Large intestine (tissue), 3 donors: ENCODE results near the gene KLHL29. TPM values are rescaled to one million over a fixed set of nuclear protein-coding genes. Genes with fewer than 3 reads are reported as not detected.

Source experiments
- DNase-seq, 2 donors: peaks; one replicate each; pipeline versions ENCODE4 v3.0.0 to v3.0.0-alpha.2; 2013
- H3K27ac ChIP-seq: one replicate; pipeline ENCODE4 v1.5.1; 2013; ENCODE audit warnings: low read length
- H3K27me3 ChIP-seq: 2 replicates; pipeline ENCODE4 v1.6.1; 2013; ENCODE audit warnings: low read length; ENCODE audit not compliant: control insufficient read depth, insufficient read depth
- H3K36me3 ChIP-seq: 2 replicates; pipeline ENCODE4 v1.6.1; 2013; ENCODE audit warnings: low read length; ENCODE audit not compliant: control insufficient read depth, insufficient read depth
- H3K4me1 ChIP-seq: one replicate; pipeline ENCODE4 v1.6.1; 2013; ENCODE audit warnings: low read length; ENCODE audit not compliant: control insufficient read depth, insufficient read depth
- H3K4me3 ChIP-seq: one replicate; pipeline ENCODE4 v1.5.1; 2013; ENCODE audit warnings: low read length
- H3K9me3 ChIP-seq: one replicate; pipeline ENCODE4 v1.6.1; 2013; ENCODE audit warnings: mild to moderate bottlenecking, low read depth, low read length, moderate library complexity; ENCODE audit not compliant: control insufficient read depth
- WGBS: methylation state at CpG from one replicate; pipeline ENCODE4 v1.1.5; 2013; ENCODE audit warnings: low lambda C conversion rate; ENCODE audit not compliant: insufficient coverage; 5-methylcytosine and 5-hydroxymethylcytosine counted together
- polyA plus RNA-seq: library from polyadenylated mRNA; unstranded; fragments of 120-200 nt; gene quantifications from one replicate; pipeline ENCODE4 v1.2.1, GENCODE V29; 2013

Gene KLHL29
- polyA plus RNA-seq, 1 donor: 5.9 TPM

GRCh38 chr2:23649819-23650218 is 264.8 kb downstream of the KLHL29 start:
- H3K9me3 ChIP-seq: no peaks in the 10 kb centered on the region
- WGBS: no CpG with 5 or more reads among the region's 7 CpGs
- no peaks in the 10 kb centered on the region for H3K27me3 ChIP-seq
- H3K27ac ChIP-seq: no peak overlapping the region
- H3K4me3 ChIP-seq: no peak overlapping the region
- H3K4me1 ChIP-seq: no peaks in the 10 kb centered on the region
- DNase-seq: no peak
- no peaks in the 10 kb centered on the region for H3K36me3 ChIP-seq

DNA sequence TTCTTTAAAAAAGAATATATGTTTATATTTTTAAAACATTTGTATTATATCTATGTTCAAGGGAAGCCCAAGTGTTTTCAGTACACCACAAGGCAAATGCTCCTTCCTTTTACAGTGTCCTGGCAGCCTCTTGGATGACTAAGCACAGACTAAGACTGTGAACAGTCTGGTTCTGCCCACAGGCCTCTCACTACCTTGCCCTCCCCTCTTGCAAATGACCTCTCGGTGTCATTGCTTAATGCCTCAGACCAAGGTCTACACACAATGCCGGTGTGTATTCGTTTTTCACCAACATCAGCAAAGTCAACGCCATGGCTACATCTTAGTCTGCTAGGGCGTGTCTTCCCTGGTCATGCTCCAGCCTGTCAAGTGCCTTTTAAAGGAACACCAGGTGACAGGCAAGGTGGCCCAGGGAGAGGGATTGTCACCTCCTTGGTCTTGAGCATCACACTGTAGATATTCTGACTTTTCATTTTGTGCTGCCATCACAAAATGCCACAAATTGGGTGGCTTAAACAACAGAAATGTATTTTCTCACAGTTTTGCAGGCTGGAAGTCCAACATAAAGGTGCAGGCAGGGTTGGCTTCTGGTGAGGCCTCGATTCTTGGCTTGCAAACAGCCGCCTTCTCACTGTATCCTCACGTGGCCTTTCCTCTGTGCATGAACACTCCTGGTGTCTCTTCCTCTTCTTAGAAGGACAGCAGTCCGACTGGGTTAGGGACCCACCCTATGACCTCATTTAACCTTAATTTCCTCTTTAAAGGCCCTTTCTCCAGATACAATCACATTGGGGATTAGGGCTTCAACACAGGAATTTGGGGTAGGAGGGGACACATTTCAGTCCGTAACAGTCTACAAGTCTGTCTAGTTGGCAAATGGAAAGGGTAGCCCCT is 266.5 kb downstream of the KLHL29 start:
- Histone ChIP-seq H3K27ac (no peak overlapping the region), H3K4me1 (no peaks in the 10 kb centered on the region), H3K27me3 (no peaks in the 10 kb centered on the region), H3K9me3 (no peaks in the 10 kb centered on the region), H3K4me3 (no peak overlapping the region), H3K36me3 (no peaks in the 10 kb centered on the region)
- DNase-seq: peak; percentile 35 to 53
- 100% methylated on average over 1 of the region's 10 CpGs for WGBS

GRCh38 chr2:23653326-23653725 is 268.3 kb downstream of the KLHL29 start:
- Histone ChIP-seq H3K4me3 (no peak overlapping the region), H3K36me3 (no peaks in the 10 kb centered on the region), H3K27ac (no peak overlapping the region), H3K9me3 (no peaks in the 10 kb centered on the region), H3K4me1 (peaks cover 4% of the 10 kb centered on the region), H3K27me3 (no peaks in the 10 kb centered on the region)
- no peak for DNase-seq
- no CpG with 5 or more reads among the region's 7 CpGs for WGBS

- no CpG with 5 or more reads among the region's 6 CpGs for WGBS
- Histone ChIP-seq H3K36me3 (no peaks in the 10 kb centered on the region), H3K27me3 (no peaks in the 10 kb centered on the region), H3K9me3 (no peaks in the 10 kb centered on the region), H3K4me3 (no peak overlapping the region), H3K4me1 (peaks cover 8% of the 10 kb centered on the region), H3K27ac (no peak overlapping the region)
- no peak for DNase-seq
Observed at GRCh38 chr2:23654756-23655155, 269.8 kb downstream of the KLHL29 start.

- no CpG with 5 or more reads among the region's 19 CpGs for WGBS
- Histone ChIP-seq H3K4me1 (peaks cover 8% of the 10 kb centered on the region), H3K9me3 (no peaks in the 10 kb centered on the region), H3K27ac (no peak overlapping the region), H3K4me3 (no peak overlapping the region), H3K27me3 (no peaks in the 10 kb centered on the region), H3K36me3 (no peaks in the 10 kb centered on the region)
- no peak for DNase-seq
Observed at GRCh38 chr2:23655934-23656596, 271.1 kb downstream of the KLHL29 start.

DNA sequence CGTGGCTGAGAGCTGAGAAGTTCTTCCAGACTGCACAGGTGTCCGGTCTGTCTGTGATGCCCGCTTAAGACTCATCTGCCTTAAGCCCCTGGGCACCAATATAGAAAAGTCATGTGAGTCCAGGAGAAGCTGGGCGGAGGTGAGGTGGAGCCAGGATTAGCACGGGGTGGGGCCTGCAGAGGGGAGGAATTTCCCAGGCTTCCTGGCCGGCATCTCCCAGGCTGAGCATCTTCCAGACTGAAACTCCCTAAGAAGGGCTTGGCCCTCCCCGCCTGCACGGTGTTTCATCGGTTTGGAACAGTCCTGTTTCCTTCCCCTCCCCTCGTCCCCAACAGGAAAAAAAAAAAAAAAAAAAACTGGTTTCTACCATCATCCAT is 271.6 kb downstream of the KLHL29 start:
- Histone ChIP-seq H3K27me3 (no peaks in the 10 kb centered on the region), H3K4me1 (peaks cover 8% of the 10 kb centered on the region), H3K4me3 (no peak overlapping the region), H3K27ac (no peak overlapping the region), H3K36me3 (no peaks in the 10 kb centered on the region), H3K9me3 (no peaks in the 10 kb centered on the region)
- no CpG with 5 or more reads among the region's 10 CpGs for WGBS
- no peak for DNase-seq

- Histone ChIP-seq H3K4me1 (peaks cover 8% of the 10 kb centered on the region), H3K27me3 (peaks cover 3% of the 10 kb centered on the region), H3K36me3 (no peaks in the 10 kb centered on the region), H3K4me3 (no peak overlapping the region), H3K9me3 (no peaks in the 10 kb centered on the region), H3K27ac (no peak overlapping the region)
- WGBS: no CpG with 5 or more reads among the region's 1 CpG
- no peak for DNase-seq
Observed at GRCh38 chr2:23657371-23657770, 272.4 kb downstream of the KLHL29 start.

- no peak overlapping the region for H3K27ac ChIP-seq
- peaks cover 8% of the 10 kb centered on the region for H3K27me3 ChIP-seq
- H3K4me3 ChIP-seq: no peak overlapping the region
- no peak for DNase-seq
- H3K36me3 ChIP-seq: no peaks in the 10 kb centered on the region
- no CpG with 5 or more reads among the region's 7 CpGs for WGBS
- no peaks in the 10 kb centered on the region for H3K9me3 ChIP-seq
- H3K4me1 ChIP-seq: peaks cover 8% of the 10 kb centered on the region
Observed at GRCh38 chr2:23657934-23658333, 273.0 kb downstream of the KLHL29 start.

DNA sequence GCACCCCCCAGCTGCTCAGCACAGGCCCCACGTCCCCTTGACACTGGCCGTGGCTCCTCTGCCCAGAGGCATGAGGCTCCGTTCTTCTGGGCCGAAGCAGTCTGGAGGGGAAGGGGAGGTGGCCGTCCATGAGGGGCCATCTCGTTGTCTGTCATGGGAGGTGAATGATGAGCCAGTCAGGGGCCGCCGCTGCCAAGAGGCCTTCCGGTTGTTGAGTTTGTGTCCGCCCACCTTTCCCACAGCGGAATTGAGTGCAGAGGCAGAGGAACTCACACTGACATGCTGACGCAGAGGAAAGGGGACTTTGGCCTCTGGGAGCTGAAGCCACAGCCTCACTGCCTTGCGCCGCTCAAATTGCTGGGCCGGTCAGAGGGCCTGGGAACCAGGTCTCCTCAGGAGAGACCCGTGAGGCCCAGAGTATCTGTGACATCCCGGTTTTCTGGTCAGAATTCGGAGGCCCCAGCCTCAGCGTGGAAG is 273.5 kb downstream of the KLHL29 start:
- Histone ChIP-seq H3K9me3 (no peaks in the 10 kb centered on the region), H3K27me3 (peaks cover 11% of the 10 kb centered on the region), H3K4me3 (no peak overlapping the region), H3K27ac (no peak overlapping the region), H3K36me3 (no peaks in the 10 kb centered on the region), H3K4me1 (peaks cover 8% of the 10 kb centered on the region)
- WGBS: no CpG with 5 or more reads among the region's 19 CpGs
- peak; percentile 72 to 86 for DNase-seq

DNA sequence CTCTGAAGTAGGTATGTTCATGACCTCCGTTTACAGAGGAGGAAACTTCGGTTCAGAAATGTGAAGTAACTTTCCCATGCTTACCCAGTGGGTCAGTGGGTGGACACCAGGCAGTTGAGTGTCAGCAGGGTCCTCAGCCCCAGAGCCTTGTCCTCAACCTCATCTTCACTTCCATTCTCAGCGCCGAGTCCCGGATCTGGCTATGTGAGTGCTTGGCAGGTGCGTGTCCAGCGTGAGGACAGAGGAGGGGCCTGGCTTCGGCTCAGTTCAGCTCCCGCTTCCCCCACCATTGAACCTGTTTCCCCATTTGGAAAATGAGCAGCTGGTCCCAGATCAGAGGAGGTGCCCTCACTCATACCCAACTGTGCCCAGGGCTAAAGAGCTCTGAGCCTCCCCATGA is 274.3 kb downstream of the KLHL29 start:
- DNase-seq: no peak
- Histone ChIP-seq H3K4me3 (no peak overlapping the region), H3K4me1 (peaks cover 8% of the 10 kb centered on the region), H3K27ac (no peak overlapping the region), H3K9me3 (no peaks in the 10 kb centered on the region), H3K27me3 (peaks cover 14% of the 10 kb centered on the region), H3K36me3 (no peaks in the 10 kb centered on the region)
- no CpG with 5 or more reads among the region's 9 CpGs for WGBS
